ENCODE measurements around the gene DLST. TPM values are rescaled to one million over a fixed set of nuclear protein-coding genes. Genes with fewer than 3 reads are reported as not detected.
"Not testable (repeated sequence)": the region's sequence is repeated elsewhere in the genome, so short reads cannot be mapped to it uniquely, and the experiment has no call there.

The DLST gene
- total RNA-seq, 1 experiment from 2014 or later, result 68.8 TPM

DNA sequence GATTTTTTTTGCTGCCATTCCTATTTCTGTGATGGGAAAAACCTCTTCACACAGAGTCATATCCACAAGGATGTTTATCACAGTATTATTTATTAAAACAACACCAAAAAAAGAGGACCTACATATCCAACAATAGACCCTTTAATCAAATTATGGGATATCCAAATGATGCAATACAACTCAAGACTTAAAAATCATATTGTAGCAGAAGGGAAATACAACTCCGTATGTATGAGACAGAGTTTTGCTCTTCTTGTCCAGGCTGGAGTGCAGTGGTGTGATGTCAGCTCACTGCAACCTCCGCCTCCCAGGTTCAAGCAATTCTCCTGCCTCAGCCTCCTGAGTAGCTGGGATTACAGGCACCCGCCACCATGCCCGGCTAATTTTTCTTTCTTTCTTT, 51.2 kb downstream of the DLST start:
- H3K4me1 ChIP-seq (ENCODE audit: control insufficient read depth, insufficient read depth, low read length); in situ Hi-C loops (cut with HindIII; ENCODE audit: low pct_unique_long_range_greater_than_20kb, low sequenced_read_pairs); POLR2A ChIA-PET; H3K27me3 ChIP-seq (ENCODE audit: control insufficient read depth, insufficient read depth, low read length); DNase-seq (ENCODE audit: low read depth, low spot score); intact Hi-C loops (cut with micrococcal nuclease; ENCODE audit: unreplicated experiment); H3K36me3 ChIP-seq (ENCODE audit: control insufficient read depth, insufficient read depth, low read length); H3K4me3 ChIP-seq (ENCODE audit: low read depth in 2 of 2, low read length in 2 of 2); H3K27ac ChIP-seq (ENCODE audit: low read length); H3K9me3 ChIP-seq (ENCODE audit: control insufficient read depth, insufficient read depth, low read depth, low read length); ATAC-seq; BruUV-seq (replicated peaks): not testable (repeated sequence)
- CTCF ChIA-PET, result interaction anchor here (0.7 kb wide), 1 partner anchor 11 kb away, joined by 3 read pairs; no protein-coding TSS in a partner anchor

GRCh38 chr14:74934041-74934440, 52.3 kb downstream of the DLST start:
- no peak overlapping the region for H3K27ac ChIP-seq (ENCODE audit: low read length)
- ChIA-PET CTCF (no interaction called here), POLR2A (no interaction called here)
- H3K9me3 ChIP-seq (ENCODE audit: control insufficient read depth, insufficient read depth, low read depth, low read length), result no peaks in the 10 kb centered on the region
- TF ChIP-seq POLR2AphosphoS5 (IDR thresholded peaks at IDR 0.05; ENCODE audit: low read depth, low read length), result no peak
- no peak for TF ChIP-seq TCF7L2 (IDR thresholded peaks at IDR 0.05; ENCODE audit: low read depth, low read length)
- no peak for TF ChIP-seq CTCF (IDR thresholded peaks at IDR 0.05)
- TF ChIP-seq SIN3A (IDR thresholded peaks at IDR 0.05; ENCODE audit: borderline replicate concordance, insufficient read depth, low read depth, low read length), result no peak
- no peak for TF ChIP-seq REST (IDR thresholded peaks at IDR 0.05; ENCODE audit: insufficient read depth in 1 of 2, low read depth in 2 of 2, low read length in 1 of 2)
- H3K4me1 ChIP-seq (ENCODE audit: control insufficient read depth, insufficient read depth, low read length), result no peaks in the 10 kb centered on the region; the same call in 1 of the 2 replicates
- in situ Hi-C loops (cut with HindIII; ENCODE audit: low pct_unique_long_range_greater_than_20kb, low sequenced_read_pairs) (no loop called here), intact Hi-C loops (cut with micrococcal nuclease; ENCODE audit: unreplicated experiment) (no loop called here)
- H3K27me3 ChIP-seq (ENCODE audit: control insufficient read depth, insufficient read depth, low read length), result no peaks in the 10 kb centered on the region
- H3K4me3 ChIP-seq (ENCODE audit: low read depth in 2 of 2, low read length in 2 of 2), result no peak overlapping the region
- no peak for ATAC-seq
- no peak for DNase-seq (ENCODE audit: low read depth, low spot score)
- no TSS peak for BruUV-seq (replicated peaks)
- H3K36me3 ChIP-seq (ENCODE audit: control insufficient read depth, insufficient read depth, low read length), result no peaks in the 10 kb centered on the region

- POLR2A ChIA-PET, result no interaction called here
These were observed 53.0 kb downstream of the DLST start for GRCh38 chr14:74934476-74935359.

More at GRCh38 chr14:74934476-74935359, 53.0 kb downstream of the DLST start:
- in situ Hi-C loops (cut with HindIII; ENCODE audit: low pct_unique_long_range_greater_than_20kb, low sequenced_read_pairs), result no loop called here
- intact Hi-C loops (cut with micrococcal nuclease; ENCODE audit: unreplicated experiment), result no loop called here
- no peak overlapping the region for H3K4me3 ChIP-seq (ENCODE audit: low read depth in 2 of 2, low read length in 2 of 2)
- no TSS peak for BruUV-seq (replicated peaks)
- H3K27me3 ChIP-seq (ENCODE audit: control insufficient read depth, insufficient read depth, low read length), result no peaks in the 10 kb centered on the region
- no peaks in the 10 kb centered on the region; the same call in 1 of the 2 replicates for H3K4me1 ChIP-seq (ENCODE audit: control insufficient read depth, insufficient read depth, low read length)
- no peak for DNase-seq (ENCODE audit: low read depth, low spot score)
- no peaks in the 10 kb centered on the region for H3K9me3 ChIP-seq (ENCODE audit: control insufficient read depth, insufficient read depth, low read depth, low read length)
- no peaks in the 10 kb centered on the region for H3K36me3 ChIP-seq (ENCODE audit: control insufficient read depth, insufficient read depth, low read length)
- H3K27ac ChIP-seq (ENCODE audit: low read length), result no peak overlapping the region
- TF ChIP-seq POLR2AphosphoS5 (IDR thresholded peaks at IDR 0.05; ENCODE audit: low read depth, low read length) (no peak), TCF7L2 (IDR thresholded peaks at IDR 0.05; ENCODE audit: low read depth, low read length) (no peak), REST (IDR thresholded peaks at IDR 0.05; ENCODE audit: insufficient read depth in 1 of 2, low read depth in 2 of 2, low read length in 1 of 2) (no peak), CTCF (IDR thresholded peaks at IDR 0.05) (no peak), SIN3A (IDR thresholded peaks at IDR 0.05; ENCODE audit: borderline replicate concordance, insufficient read depth, low read depth, low read length) (no peak)
- CTCF ChIA-PET, result no interaction called here
- ATAC-seq, result no peak
